Embryonic facial prominence (tissue), 1 donor: ENCODE measurements around the gene KBTBD3.
A peak's percentile ranks its signal among the peaks of the same experiment; 100 is the strongest.
"Not testable (repeated sequence)": the region's sequence is repeated elsewhere in the genome, so short reads cannot be mapped to it uniquely, and the experiment has no call there.

ENCODE experiments used
- DNase-seq: peaks from one replicate; pipeline ENCODE4 v3.0.0-alpha.2; 2016; ENCODE audit errors: extremely low spot score

Gene KBTBD3

DNA sequence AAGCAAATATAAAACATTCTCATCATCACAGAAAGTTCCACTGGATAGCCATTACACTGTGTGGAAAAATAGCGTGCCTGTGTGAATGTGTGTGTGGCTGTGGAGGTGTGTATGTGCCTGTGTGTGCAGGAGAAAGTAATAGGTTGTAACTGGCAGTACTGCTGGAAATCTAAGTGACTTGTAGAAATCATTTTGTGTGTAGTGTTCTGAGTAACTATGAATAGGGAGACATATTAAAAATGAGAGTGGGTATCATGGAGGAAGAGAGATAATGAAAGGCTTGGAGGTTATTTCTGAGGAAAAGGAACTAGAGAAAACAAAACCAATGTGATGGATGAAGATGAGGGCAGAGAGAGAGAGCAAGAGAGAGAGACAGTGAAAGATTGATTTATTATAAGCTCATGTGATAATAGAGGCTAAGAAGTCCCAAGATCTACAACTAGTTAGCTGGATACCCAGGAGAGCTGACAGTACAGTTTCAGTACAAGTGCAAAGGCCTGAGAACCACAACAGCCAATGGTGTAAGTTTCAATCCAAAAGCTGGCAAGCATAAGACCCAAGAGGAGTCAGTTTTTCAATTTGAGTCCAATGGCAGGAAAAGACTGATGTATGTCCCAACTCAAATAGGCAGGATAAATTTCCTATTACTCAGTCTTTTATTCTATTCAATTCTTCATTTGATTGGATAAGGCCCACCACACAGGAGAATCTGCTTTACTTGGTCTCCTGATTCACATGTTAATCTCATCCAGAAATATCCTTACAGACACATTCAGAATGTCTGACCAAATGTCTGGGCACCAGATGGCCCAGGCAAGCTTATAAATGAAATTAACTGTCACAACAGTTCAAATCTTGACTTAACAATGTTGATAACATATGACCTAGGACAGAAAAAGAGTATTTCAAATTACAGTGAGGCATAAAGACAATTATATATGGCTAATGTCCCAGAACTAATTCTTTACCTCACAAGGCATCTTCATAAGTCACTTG is 14.9 kb downstream of the KBTBD3 start:
- no peak for DNase-seq

DNA sequence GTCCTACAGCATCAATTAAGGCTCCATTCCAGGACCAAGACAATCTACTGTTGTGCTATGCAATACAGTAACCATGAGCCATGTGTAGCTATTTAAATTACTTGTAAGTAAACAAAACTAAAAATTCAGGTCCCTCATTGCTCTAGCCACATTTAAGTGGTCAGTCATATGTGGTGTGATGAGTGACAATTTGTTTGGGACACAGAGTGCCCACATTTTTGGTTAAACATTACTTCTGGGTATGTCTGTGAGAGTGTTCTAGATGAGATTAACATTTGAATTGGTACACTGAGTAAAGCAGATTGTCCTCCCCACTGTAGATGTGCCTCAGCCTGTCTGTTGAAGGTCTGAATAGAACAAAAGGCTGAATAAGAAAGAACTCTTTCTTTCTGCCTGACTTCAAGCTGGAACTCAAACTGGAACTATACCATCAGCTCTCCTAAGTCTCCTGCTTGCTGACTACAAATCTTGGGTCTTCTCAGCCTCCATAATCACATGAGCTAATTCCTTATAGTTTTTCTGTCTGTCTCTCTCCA is 15.8 kb downstream of the KBTBD3 start:
- DNase-seq: no peak

DNA sequence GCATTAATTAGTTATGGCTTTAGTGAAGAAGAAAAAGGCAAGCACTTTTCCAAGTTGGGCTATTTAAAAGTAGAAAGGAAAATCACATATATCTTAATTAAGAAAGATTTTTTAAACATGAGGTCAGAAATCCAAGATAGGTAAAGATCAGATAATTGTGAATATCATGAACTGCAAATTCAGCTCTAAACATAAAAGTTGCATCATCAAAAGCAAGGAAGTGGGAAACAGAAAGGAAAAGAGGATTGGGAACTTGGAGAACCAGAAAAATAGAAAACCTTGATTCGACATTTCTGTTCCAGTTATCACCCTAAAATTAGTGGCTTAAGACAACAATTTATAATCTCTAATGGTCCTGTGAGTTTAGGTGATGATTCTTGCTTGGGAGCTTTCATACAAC is 17.5 kb downstream of the KBTBD3 start:
- DNase-seq: no peak

DNA sequence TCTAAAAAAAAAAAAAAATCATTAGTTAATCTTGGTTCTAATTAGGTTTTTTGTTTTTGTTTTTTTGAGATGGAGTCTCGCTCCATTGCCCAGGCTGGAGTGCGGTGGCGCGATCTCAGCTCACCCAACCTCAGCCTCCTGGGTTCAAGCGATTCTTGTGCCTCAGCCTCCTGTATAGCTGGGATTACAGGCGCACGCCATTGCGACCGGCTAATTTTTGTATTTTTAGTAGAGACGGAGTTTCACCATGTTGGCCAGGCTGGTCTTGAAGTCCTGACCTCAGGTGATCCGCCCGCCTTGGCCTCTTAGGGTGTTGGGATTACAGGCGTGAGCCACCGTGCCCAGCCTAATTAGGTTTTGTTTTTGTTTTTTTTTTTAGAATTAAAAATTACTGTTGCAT is 18.8 kb downstream of the KBTBD3 start:
- DNase-seq: not testable (repeated sequence)

DNA sequence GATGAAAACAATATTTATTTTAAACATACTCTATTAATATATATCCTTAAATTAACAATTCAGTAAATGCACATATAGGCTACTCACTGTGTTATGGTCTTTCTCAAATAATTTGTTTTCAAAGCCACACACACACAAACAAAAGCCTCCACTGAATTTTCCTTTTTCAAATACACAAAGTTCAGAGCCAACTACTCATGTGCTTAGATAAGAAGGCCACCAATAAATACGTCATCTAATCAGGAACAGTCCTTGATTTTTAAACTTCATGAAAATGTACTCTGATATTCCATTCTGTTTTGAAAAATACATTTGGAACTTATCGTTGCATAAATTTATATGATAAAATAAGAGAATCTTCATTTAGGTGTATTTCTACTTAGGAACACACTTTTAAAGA is 26.0 kb downstream of the KBTBD3 start:
- no peak for DNase-seq

DNA sequence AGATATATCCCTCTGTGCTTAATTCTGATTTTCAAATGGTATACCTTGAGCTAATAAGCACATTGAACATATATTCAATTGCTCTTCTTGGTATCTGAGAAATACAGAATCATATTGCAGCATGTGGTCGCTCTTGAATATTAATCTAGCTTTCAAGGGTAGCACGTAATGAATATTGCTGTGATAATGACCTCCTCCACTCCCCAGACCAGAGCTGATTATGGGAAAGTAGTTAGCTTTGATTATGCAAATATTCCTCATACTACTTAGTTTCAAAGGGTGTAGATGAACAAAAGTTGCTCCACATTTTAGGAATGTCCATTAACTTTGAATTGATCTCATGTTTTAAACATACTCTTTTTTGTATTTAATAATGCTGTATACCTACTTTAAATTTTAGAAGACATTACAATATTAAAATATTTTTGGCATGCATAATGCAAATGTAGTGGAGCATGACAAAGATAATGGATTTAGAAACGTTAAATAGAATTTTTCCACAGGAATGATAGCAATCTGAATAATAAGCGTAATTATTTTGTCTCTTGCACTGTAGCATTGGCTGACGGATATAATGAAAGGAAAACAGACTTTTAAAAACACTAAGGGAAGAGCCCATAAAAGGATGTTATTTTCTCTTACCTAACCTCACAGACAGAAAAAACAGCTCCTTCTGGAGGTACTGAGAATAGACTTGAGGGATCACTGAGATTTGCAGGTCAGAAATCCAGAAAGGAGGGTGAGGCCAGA is 27.2 kb downstream of the KBTBD3 start:
- DNase-seq: no peak

DNA sequence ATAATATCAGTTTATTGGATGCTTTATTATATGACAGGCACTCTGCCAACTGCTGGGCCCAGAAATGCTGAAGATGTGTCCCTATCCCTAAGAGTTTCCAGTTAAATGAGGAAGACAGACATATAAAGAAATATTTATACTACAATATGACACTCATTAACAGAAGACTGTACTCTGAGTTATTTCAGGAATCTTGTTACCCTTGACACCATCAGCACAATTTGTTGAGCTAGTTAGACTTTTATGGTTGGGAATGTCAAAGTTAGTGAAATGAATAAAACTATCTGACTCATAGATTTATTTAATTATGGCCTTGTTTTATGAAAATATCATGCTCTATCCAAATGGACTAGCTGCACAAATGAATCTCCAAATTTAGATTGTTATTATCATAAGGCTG is 29.5 kb downstream of the KBTBD3 start:
- no peak for DNase-seq

DNA sequence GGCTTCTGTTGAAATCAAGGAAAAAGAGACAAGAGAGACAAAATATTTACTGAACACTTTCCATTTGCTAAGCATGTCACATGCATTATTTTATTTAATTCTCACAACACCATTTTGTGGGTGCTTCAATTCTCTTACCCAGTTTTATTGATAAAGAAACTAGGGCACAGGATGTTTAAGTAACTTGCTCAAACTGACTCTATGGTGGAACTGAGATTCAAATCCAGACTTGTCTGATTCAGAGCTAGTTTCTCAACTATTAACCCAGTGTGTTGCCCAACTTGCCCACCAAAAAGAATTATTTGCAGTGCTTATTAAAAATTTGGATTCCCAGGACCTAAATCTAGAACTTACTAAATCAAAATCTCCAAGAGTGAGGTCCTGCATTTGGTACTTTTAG is 33.6 kb downstream of the KBTBD3 start:
- DNase-seq: no peak

DNA sequence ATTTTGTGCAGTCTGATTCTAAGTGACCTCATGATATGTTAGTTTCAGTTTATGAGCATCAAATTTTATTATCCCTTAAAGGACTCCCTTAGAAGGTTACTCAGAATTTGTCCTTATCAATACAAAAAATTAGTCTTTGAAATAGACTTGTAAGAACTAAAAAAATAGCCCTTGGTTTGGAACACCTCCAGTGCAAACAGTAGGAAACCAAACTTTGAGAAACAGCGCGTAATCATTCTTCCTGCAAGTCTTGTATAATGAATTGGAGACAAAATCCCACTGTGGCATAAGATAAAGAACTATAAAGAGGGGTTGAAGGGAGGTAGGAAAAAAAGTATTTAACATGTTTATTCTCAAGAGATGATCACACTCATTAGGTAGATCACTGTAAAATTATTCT is 44.3 kb downstream of the KBTBD3 start:
- DNase-seq: no peak

DNA sequence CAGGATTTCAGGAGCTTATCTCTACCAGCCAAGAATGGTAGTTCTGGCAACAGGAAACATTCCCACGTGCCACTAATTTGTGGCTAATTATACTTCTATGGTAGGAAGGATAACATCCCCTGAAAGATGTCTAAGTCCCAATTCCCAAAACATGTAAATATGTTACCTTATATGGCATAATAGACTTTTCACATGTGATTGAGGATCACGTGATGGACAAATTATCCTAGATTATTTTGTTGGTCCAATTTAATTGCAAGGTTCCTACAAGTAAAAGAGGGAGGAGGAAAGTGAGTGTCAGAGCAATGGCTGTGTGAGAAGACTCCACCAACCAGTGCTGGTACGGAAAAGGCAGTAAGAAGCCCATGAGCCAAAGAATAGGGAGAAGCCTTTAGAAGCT is 45.2 kb downstream of the KBTBD3 start:
- no peak for DNase-seq

DNA sequence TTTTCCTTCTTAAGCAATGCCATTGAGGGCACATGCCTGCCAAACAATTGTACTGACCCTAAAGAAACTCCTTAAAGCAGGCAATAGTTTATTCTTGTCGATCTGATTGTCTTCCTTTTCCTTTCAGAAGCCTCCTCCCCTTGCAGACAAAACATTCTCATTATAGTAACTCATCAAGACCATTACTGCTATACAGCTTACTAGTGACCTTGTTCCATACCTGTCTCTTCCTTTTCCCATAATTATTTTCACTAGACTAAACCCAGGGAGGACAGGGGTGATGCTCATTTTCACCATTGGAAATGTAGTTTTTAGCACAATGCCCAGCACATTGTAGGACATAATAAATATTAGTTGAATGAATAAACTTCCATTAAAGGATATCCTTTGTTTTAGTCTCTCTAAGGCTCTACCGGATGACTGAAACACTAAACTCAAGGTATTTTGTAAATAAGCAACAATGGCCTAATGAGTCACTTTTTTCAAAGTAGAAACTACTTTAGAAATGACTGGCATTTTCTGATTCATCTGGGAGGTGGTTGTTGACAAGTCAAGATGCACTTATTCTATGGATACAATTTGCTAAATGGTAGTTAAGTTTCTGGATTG is 45.8 kb downstream of the KBTBD3 start:
- DNase-seq: no peak

DNA sequence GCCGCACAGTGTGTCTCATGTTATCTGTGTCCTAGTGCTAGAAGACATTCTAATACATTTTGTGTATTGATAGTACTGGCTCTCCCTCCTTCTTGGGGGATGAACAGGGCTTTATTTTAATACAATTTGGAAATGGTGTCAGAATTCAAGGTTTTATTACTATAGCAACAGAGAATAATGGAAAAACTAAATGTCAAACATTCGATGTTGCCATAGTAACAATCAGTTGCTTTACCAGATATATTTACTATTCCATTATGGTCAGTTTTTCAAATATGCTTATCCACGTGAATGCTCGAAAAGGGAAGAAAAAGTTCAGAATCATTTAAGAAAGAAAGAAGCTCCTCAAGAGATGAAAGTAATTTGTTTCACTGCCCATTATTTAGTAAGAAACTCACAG is 46.5 kb downstream of the KBTBD3 start:
- DNase-seq: no peak

DNA sequence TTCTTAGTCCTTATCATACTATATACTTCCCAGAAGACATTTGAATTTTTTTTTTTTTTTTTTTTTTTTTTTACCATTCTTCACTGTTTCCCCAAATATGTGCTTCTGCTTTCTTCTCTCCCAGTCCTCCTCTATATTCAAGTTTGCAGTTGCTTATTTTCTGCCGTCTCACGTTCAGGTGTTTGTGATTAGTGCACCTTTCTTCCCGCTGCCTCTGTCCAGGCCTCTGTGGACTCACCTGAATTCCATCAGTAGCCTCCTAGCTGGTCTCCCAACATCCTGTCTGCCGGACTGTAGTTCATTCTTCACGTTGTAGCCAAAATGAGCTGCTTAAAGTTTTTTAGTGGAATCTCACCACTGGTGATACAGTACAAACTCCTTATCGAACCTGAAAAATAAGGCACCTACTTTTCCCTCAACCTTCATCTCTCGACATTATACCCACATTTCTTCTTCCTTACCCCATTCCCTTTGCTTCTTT is 54.3 kb downstream of the KBTBD3 start:
- DNase-seq: no peak

DNA sequence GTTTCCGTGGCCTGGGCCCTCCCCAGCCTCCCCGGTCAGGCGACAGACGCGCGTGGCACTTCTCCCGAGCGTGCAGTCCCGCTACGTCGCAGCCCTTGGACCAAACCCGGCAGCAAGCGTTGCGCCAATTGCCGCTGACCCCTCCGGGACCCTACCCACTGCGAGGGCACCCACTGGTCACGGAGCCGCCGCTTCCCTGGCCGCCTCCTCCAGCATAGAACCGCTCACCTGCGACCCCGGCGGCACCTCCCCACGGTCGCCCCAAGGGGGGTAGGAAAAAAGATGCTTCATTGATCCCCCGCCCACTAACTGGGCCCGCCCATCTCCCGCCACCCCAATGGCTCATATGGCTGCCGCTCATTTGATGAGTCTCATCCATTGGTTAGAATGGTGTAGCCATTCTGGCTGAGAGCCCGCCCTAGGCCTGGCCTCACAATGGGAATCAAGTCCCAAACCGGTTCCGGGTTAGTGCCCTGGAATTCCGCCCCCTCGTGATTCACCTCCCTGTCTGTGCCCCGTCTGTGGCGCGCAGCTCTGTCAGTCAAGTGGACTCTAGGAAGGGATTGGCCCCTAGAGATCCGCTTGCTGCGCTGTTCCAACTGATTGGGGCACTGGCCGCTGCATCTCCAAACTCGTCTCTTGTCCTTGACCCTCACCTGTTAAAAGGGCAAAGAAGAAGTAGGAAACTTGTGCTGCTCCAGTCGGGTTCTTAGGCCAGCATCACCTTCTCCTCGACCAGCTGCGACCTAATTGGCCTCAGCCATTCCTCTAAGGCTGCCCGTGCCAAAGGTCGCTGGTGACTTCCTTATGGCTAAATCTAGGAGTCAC is 55.0 kb downstream of the KBTBD3 start, which contains the start of gene MSANTD4:
Gene MSANTD4 (minus strand): TSS at position 274 of the 828 bp plus-strand sequence. CDS start 11,323 bp downstream, outside the sequence.
- peak; percentile 95 for DNase-seq

DNA sequence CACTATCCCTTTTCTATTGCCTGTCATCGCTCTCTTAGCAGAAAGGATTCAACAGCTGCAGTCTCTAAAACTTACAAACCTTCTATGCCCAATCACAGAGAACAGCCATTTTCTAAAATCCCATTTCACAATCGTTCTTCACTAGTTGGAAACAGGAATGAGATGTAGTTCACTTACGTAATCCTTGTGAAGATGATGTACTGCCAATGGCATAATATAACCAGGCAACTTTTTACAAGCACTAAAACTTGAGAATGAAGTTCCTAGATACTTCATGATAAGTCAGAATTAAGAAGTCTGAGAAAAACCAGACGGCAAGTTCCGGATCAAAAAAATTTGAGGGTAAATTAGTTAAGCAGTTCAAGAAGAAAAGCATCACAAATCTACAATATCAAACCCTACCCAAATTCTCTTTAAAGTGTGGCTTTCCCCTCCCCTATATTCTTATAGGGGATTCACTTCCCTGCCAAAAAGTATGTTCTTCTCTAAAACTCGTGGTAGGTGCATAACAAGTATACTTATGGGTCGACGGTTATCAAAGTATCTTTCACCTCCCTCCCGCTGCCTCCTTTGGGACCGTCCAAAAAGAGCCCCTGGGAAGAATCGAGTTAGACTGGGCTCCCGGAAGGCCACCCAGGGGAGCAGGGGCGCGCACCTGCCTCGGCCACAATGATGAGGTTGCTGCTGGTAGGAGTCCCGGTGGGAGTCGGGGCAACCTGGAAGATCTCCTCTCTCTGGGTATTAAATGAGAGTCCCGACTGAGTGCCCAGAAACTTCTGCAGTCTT is 55.8 kb downstream of the KBTBD3 start:
- DNase-seq: no peak

DNA sequence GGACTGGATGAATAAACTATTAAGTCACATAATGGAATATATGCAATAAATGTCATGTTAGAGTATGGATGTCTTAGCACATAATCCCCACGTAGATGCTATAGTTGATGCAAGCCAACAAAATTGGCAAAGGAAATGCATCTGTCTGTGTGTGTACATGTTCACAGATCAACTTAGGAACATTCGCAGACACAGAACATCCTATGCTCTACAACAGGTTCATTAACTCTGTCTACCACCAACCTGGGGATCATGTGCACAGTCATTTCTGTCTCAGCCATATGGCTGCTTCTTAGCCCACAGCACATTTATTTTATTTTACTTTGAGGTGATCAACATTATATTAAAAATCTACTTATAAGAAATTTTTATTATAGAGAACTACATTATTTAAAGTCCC is 60.1 kb downstream of the KBTBD3 start:
- DNase-seq: no peak

DNA sequence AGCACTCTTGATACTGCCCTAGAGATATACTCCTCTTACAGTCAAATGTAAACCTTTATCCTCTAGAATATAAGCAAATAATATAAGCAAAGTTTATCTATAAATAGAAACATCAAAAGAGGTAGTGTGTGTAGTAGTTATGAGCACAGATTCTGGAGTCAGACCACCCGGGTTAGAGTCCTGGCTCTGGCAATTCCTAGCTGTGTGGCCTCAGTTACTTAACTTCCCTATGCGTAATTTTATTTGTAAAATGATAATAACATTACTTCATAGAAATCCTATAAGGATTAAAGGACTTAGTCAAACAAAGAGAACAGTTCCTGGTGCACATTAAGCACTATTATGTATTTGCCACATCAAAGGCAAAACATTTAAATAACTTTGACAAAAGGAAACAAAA is 62.1 kb downstream of the KBTBD3 start:
- no peak for DNase-seq

DNA sequence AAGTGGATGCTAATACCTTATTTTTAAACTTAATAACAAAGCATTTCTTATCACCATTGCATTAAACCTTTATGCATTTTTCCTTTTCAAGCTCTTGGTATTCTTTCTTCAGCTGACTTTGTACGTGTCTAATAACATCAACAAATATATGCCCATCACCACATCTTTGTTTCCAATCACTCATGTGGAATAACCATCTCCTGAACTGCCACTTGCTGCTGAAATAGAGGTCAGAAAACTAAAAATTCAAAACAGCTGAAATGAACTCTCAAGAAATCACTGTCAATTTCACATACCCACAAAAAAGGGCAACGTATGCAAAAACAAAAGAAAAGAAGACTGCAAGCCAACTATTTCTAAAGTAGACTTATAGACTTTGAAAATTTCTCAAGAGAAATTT is 62.5 kb downstream of the KBTBD3 start:
- DNase-seq: no peak

DNA sequence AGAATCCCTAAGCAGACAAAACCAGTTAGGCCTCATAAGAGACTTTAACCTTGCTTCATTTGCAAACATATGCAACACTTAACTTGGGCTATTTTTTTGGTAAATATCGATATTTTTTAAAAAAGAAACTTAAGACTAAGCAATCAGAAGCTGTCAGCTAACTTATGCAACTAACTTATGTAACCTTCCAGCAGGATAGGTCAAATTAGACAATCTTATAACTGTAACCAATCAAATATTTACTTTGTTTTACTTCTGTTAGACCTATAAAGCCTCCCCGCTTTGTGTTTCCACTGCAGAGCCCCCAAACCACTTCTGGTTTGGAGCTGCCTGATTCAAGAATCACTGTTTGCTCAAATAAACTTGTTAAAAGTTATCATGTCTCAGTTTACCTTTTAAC is 63.1 kb downstream of the KBTBD3 start:
- no peak for DNase-seq

DNA sequence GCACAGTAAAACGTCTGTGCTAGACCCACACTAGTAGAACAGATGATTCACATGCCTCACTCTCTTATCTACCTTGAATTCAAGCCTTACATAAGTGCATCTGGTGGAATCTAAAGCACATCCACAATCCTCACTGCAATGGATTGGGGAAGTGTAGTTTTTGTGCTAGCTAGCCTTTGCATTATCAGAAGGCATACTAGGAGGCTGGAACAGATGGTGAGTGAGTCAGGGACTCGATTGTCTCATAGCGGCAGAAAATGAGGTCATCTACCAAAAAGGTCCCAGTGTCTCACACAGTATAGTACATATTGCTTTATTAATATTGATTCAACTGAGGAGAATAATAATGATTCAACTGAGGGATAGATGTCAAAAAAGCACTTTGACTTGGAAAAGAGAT is 64.4 kb downstream of the KBTBD3 start:
- no peak for DNase-seq
